ENCODE data around the gene TIPRL. TPM values are rescaled to one million over a fixed set of nuclear protein-coding genes. Genes with fewer than 3 reads are reported as not detected.

The TIPRL gene
- 26.7 and 35.1 TPM in 2 replicates for total RNA-seq
- polyA plus RNA-seq, result 44.0 and 57.3 TPM in 2 replicates

GRCh38 chr1:168178638-168179437, at the start of gene TIPRL:
TIPRL (plus strand) TSS chr1:168178962; CDS start chr1:168179078, 116 bp downstream.
- TF ChIP-seq CTCF (IDR thresholded peaks at IDR 0.05; ENCODE audit: low read depth, low read length), result peak; percentile 55
- H3K9me3 ChIP-seq (ENCODE audit: low read depth), result no peaks in the 10 kb centered on the region
- peak within 1 kb of the TSS; percentile 78 for H3K27ac ChIP-seq
- H3K4me3 ChIP-seq, result peak within 1 kb of the TSS; percentile 59
- DNase-seq (ENCODE audit: low read depth in 1 of 2, low spot score in 1 of 2), result peak; percentile 96 to 99
- no peaks in the 10 kb centered on the region for H3K27me3 ChIP-seq
- no peaks in the 10 kb centered on the region for H3K36me3 ChIP-seq
- H3K4me1 ChIP-seq (ENCODE audit: low read depth), result peaks cover 8% of the 10 kb centered on the region

- TF ChIP-seq CTCF (IDR thresholded peaks at IDR 0.05; ENCODE audit: low read depth, low read length), result no peak
- Histone ChIP-seq H3K27me3 (no peaks in the 10 kb centered on the region), H3K9me3 (ENCODE audit: low read depth) (no peaks in the 10 kb centered on the region), H3K27ac (no peak overlapping the region), H3K4me3 (no peak overlapping the region), H3K4me1 (ENCODE audit: low read depth) (peaks cover under 1% of the 10 kb centered on the region), H3K36me3 (peaks cover 4% of the 10 kb centered on the region)
- DNase-seq (ENCODE audit: low read depth in 1 of 2, low spot score in 1 of 2), result no peak
Observed at GRCh38 chr1:168129933-168130332, 48.8 kb upstream of the TIPRL start.

- no peak overlapping the region for H3K4me3 ChIP-seq
- H3K36me3 ChIP-seq, result peaks cover 4% of the 10 kb centered on the region
Observed at GRCh38 chr1:168134132-168134531, 44.6 kb upstream of the TIPRL start.

GRCh38 chr1:168134642-168135041, 44.1 kb upstream of the TIPRL start:
- no peak for DNase-seq (ENCODE audit: low read depth in 1 of 2, low spot score in 1 of 2)
- no peak for TF ChIP-seq CTCF (IDR thresholded peaks at IDR 0.05; ENCODE audit: low read depth, low read length)
- peaks cover 10% of the 10 kb centered on the region for H3K4me1 ChIP-seq (ENCODE audit: low read depth)
- peaks cover 4% of the 10 kb centered on the region for H3K36me3 ChIP-seq
- H3K4me3 ChIP-seq, result no peak overlapping the region
- H3K9me3 ChIP-seq (ENCODE audit: low read depth), result no peaks in the 10 kb centered on the region
- no peaks in the 10 kb centered on the region for H3K27me3 ChIP-seq
- H3K27ac ChIP-seq, result no peak overlapping the region

More at GRCh38 chr1:168134132-168134531, 44.6 kb upstream of the TIPRL start:
- no peaks in the 10 kb centered on the region for H3K9me3 ChIP-seq (ENCODE audit: low read depth)
- H3K27me3 ChIP-seq, result no peaks in the 10 kb centered on the region
- no peak for DNase-seq (ENCODE audit: low read depth in 1 of 2, low spot score in 1 of 2)
- no peak for TF ChIP-seq CTCF (IDR thresholded peaks at IDR 0.05; ENCODE audit: low read depth, low read length)
- peaks cover 10% of the 10 kb centered on the region for H3K4me1 ChIP-seq (ENCODE audit: low read depth)
- H3K27ac ChIP-seq, result no peak overlapping the region

- peaks cover 4% of the 10 kb centered on the region for H3K36me3 ChIP-seq
- no peaks in the 10 kb centered on the region for H3K27me3 ChIP-seq
- no peak overlapping the region for H3K27ac ChIP-seq
- H3K4me3 ChIP-seq, result peak overlapping the region; percentile 76
- TF ChIP-seq CTCF (IDR thresholded peaks at IDR 0.05; ENCODE audit: low read depth, low read length), result no peak
- no peaks in the 10 kb centered on the region for H3K9me3 ChIP-seq (ENCODE audit: low read depth)
- H3K4me1 ChIP-seq (ENCODE audit: low read depth), result peaks cover 10% of the 10 kb centered on the region
- DNase-seq (ENCODE audit: low read depth in 1 of 2, low spot score in 1 of 2), result no peak
Observed at GRCh38 chr1:168135116-168135920, 43.4 kb upstream of the TIPRL start.

All from cardiac muscle cell (in vitro differentiated cells and primary cell).